ENCODE data around the gene GEMIN4. TPM values are rescaled to one million over a fixed set of nuclear protein-coding genes. Genes with fewer than 3 reads are reported as not detected.

The GEMIN4 gene
- 5.2 and 8.5 TPM in 2 replicates for total RNA-seq

DNA sequence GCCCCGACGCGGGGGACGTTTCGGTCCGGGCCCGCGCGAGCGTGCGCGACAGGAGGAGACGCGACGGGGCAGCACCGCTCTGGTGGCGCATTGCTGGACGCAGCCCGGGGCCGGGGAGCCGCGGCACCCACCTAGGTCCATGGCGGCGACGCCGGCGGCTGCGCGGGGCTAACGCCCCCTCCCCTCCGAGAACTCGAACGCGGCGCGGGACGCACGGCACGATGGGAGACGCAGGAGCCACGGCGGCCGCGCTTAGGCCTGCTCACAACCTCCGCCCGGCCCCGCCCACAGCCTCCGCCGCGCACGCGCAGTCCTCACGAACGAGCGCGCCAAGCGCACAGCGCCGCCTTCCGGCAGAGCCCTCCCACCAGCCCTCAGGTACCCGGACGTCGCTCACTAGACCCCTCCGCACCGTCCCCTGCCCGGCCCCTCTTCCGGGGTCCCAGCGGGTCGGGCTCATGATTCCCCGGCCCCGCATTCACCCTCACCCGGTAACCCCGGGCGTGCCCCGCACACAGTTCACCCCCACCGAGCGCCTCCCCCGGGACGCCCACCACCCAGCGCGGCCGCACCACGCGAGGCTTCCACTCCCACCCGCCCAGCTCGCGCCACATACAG, at the start of gene GEMIN4:
Gene GEMIN4, minus strand, starts transcription at position 263 of the 618 bp plus-strand sequence. Its CDS starts 122 bp downstream, at position 141.

DNA sequence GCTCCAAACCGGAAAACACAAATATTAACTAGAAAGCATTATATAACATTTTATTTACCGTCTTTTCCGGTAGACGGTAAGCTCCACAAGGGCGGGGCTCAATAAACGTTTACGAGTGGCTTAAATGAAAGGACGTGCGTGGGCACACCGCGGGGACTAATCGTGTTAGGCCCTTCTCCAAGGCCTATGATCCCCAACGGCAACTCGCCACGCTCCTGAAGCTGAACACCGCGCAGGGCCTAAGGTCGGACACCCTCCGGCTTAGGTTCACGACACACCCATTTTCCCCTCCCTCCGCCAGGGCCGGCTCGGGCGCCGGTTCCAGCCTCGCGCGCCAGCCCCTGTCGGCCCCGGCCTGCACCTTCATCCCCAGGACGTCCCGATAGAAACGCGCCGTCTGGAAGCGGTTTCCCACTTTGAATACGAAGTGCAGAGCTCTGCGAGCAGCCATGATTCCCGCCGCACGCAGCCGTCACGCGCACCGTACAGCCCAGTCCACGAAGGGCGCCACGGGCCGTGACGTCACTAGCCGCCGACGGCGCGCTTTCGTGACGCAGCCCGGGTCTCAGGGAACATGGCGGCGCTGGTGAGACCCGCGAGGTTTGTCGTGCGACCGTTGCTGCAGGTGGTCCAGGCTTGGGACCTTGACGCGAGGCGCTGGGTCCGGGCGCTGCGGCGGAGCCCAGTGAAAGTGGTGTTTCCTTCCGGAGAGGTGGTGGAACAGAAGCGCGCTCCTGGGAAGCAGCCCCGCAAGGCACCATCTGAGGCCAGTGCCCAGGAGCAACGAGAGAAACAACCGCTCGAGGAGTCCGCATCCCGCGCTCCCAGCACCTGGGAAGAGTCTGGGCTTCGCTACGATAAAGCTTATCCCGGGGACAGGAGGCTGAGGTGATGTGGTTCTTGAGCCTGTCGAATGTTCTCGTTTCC, 30.0 kb upstream of the GEMIN4 start, which contains the start of the genes GLOD4 and MRM3:
Gene GLOD4, minus strand, starts transcription at position 476 of the 927 bp plus-strand sequence. Its CDS starts 25 bp downstream, at position 451.
Gene MRM3, plus strand, starts transcription at position 549 of the 927 bp plus-strand sequence. Its CDS starts 26 bp downstream, at position 575.

GRCh38 chr17:732067-732901, 19.8 kb downstream of the GEMIN4 start, which contains the start of gene TLCD3A:
TSS of gene TLCD3A (plus strand) at chr17:732596. CDS start at chr17:732648, 52 bp downstream.

Other genes with a start within 250 kb of the GEMIN4 start
- 19.3 and 23.0 TPM in 2 replicates for gene VPS53, start 37.4 kb downstream of the GEMIN4 start, total RNA-seq
- 12.5 and 17.0 TPM in 2 replicates for gene TLCD3A, start 19.7 kb downstream of the GEMIN4 start, total RNA-seq
- gene GLOD4, start 30.0 kb upstream of the GEMIN4 start, total RNA-seq: 48.7 and 65.3 TPM in 2 replicates
- 12.5 and 17.2 TPM in 2 replicates for gene MRM3, start 30.1 kb upstream of the GEMIN4 start, total RNA-seq
- gene NXN, start 227.5 kb upstream of the GEMIN4 start, total RNA-seq: 2.0 and 5.7 TPM in 2 replicates
- gene TIMM22, start 244.9 kb upstream of the GEMIN4 start, total RNA-seq: 14.0 and 15.7 TPM in 2 replicates

Measured in aortic smooth muscle cell (primary cell).